ENCODE results near the gene GAPT. TPM values are rescaled to one million over a fixed set of nuclear protein-coding genes. Genes with fewer than 3 reads are reported as not detected.

The GAPT gene
- total RNA-seq, 1 experiment from 2014 or later = not detected

DNA sequence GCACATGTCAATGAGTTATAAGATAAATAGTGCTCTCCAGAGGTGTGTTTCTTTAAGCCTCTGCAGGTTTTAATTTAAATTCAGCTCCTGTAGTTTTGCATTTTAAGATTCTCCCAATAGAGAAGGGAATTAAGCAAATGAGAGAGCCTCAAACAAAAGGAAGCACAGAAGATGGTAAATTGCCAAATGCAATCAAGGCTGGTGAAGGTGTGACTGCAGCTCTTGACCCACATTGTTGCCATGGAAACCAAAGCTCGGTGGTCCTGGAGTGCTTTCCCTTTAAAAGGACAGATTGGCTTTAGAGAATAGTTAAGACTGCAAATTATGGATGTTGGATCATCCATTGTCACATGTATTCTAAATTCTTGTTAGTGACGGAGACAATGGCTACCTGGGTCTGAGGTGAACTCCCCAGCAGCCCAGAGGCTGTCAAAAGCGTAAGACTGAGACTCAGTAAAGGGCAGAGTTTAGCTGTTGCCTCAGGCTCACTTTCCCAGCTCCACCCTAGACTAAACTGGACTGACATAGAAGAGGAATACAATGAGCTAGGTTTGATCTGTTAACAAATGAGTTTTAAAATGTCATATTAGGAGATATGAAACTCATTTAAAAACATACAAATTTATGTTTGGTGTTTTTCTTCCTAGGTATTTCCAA lies 12.3 kb downstream of the GAPT start:
- H3K4me1 ChIP-seq (ENCODE audit: insufficient read depth, low read length) = no peaks in the 10 kb centered on the region
- H3K79me2 ChIP-seq (ENCODE audit: low read length) = no peaks in the 10 kb centered on the region
- no peak for ATAC-seq
- no peaks in the 10 kb centered on the region for H4K20me1 ChIP-seq (ENCODE audit: low read length)
- no peak overlapping the region for H3K4me2 ChIP-seq (ENCODE audit: low read length)
- no peak overlapping the region for H3K4me3 ChIP-seq (ENCODE audit: low read length)
- no peak overlapping the region for H2AFZ ChIP-seq (ENCODE audit: low read length)
- DNase-seq = no peak
- ChIA-PET POLR2A (ENCODE audit: unreplicated experiment) (no interaction called here), CTCF (no interaction called here)
- H3K9ac ChIP-seq (ENCODE audit: low read length) = no peak overlapping the region
- no peaks in the 10 kb centered on the region for H3K9me2 ChIP-seq (replicated peaks; ENCODE audit: low read length)
- no peaks in the 10 kb centered on the region for H3K36me3 ChIP-seq (ENCODE audit: low read depth, low read length)
- intact Hi-C loops (cut with micrococcal nuclease) = no loop called here
- no peaks in the 10 kb centered on the region for H3K9me3 ChIP-seq (ENCODE audit: low read length)
- H3K27ac ChIP-seq (ENCODE audit: low read length) = no peak overlapping the region
- no TSS peak for BruUV-seq (replicated peaks)
- no peaks in the 10 kb centered on the region for H3F3A ChIP-seq (ENCODE audit: low read length, unreplicated experiment)
- TF ChIP-seq, protein P1, sequence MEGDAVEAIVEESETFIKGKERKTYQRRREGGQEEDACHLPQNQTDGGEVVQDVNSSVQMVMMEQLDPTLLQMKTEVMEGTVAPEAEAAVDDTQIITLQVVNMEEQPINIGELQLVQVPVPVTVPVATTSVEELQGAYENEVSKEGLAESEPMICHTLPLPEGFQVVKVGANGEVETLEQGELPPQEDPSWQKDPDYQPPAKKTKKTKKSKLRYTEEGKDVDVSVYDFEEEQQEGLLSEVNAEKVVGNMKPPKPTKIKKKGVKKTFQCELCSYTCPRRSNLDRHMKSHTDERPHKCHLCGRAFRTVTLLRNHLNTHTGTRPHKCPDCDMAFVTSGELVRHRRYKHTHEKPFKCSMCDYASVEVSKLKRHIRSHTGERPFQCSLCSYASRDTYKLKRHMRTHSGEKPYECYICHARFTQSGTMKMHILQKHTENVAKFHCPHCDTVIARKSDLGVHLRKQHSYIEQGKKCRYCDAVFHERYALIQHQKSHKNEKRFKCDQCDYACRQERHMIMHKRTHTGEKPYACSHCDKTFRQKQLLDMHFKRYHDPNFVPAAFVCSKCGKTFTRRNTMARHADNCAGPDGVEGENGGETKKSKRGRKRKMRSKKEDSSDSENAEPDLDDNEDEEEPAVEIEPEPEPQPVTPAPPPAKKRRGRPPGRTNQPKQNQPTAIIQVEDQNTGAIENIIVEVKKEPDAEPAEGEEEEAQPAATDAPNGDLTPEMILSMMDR (conservative IDR thresholded peaks at IDR 0.05; ENCODE audit: low read depth, low read length) = no peak
- TF ChIP-seq EZH2phosphoT487 (IDR thresholded peaks at IDR 0.05; ENCODE audit: borderline replicate concordance, low read length) (no peak), EZH2 (IDR thresholded peaks at IDR 0.05; ENCODE audit: low read length, unreplicated experiment) (no peak)
- peaks cover 28% of the 10 kb centered on the region for H3K27me3 ChIP-seq (ENCODE audit: low read length)

GRCh38 chr5:58504766-58505165 lies 13.5 kb downstream of the GAPT start:
- no peaks in the 10 kb centered on the region for H3K36me3 ChIP-seq (ENCODE audit: low read depth, low read length)
- no peak for ATAC-seq
- no peak for DNase-seq
- CTCF ChIA-PET = no interaction called here
- H3K4me2 ChIP-seq (ENCODE audit: low read length) = no peak overlapping the region
- no TSS peak for BruUV-seq (replicated peaks)
- no peaks in the 10 kb centered on the region for H3K4me1 ChIP-seq (ENCODE audit: insufficient read depth, low read length)
- H3K27me3 ChIP-seq (ENCODE audit: low read length) = peaks cover 31% of the 10 kb centered on the region
- TF ChIP-seq EZH2 (IDR thresholded peaks at IDR 0.05; ENCODE audit: low read length, unreplicated experiment) (no peak), EZH2phosphoT487 (IDR thresholded peaks at IDR 0.05; ENCODE audit: borderline replicate concordance, low read length) (no peak)
- TF ChIP-seq, protein P1 (conservative IDR thresholded peaks at IDR 0.05; ENCODE audit: low read depth, low read length) = no peak
- POLR2A ChIA-PET (ENCODE audit: unreplicated experiment) = no interaction called here
- no peaks in the 10 kb centered on the region for H3K79me2 ChIP-seq (ENCODE audit: low read length)
- no peaks in the 10 kb centered on the region for H3F3A ChIP-seq (ENCODE audit: low read length, unreplicated experiment)
- H3K4me3 ChIP-seq (ENCODE audit: low read length) = no peak overlapping the region
- no peaks in the 10 kb centered on the region for H4K20me1 ChIP-seq (ENCODE audit: low read length)
- intact Hi-C loops (cut with micrococcal nuclease) = no loop called here
- H3K9me2 ChIP-seq (replicated peaks; ENCODE audit: low read length) = no peaks in the 10 kb centered on the region
- no peaks in the 10 kb centered on the region for H3K9me3 ChIP-seq (ENCODE audit: low read length)
- no peak overlapping the region for H2AFZ ChIP-seq (ENCODE audit: low read length)
- H3K9ac ChIP-seq (ENCODE audit: low read length) = no peak overlapping the region
- H3K27ac ChIP-seq (ENCODE audit: low read length) = no peak overlapping the region

DNA sequence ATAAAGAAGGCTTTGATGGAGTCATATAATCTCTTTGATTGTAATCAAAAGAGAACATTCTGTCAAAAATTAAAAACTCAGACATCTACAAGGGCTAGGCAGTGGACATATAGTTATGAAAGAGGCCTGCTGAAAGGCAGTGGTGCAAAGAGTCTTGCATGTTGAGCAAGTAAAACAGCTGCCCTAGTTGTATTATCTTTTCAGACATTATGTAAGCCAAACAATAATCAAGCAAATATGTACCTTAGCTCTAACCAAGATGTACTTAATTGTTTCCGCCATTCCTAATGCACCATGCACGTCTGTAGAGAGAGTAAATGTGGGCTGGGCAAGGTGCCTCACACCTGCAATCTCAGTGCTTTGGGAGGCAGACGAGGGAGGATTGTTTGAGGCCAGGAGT lies 14.3 kb downstream of the GAPT start:
- H3K4me2 ChIP-seq (ENCODE audit: low read length) = no peak overlapping the region
- H3K27me3 ChIP-seq (ENCODE audit: low read length) = peaks cover 33% of the 10 kb centered on the region
- no peaks in the 10 kb centered on the region for H4K20me1 ChIP-seq (ENCODE audit: low read length)
- intact Hi-C loops (cut with micrococcal nuclease) = no loop called here
- no peaks in the 10 kb centered on the region for H3K9me2 ChIP-seq (replicated peaks; ENCODE audit: low read length)
- no peaks in the 10 kb centered on the region for H3K36me3 ChIP-seq (ENCODE audit: low read depth, low read length)
- TF ChIP-seq, protein P1 (conservative IDR thresholded peaks at IDR 0.05; ENCODE audit: low read depth, low read length) = no peak
- TF ChIP-seq EZH2 (IDR thresholded peaks at IDR 0.05; ENCODE audit: low read length, unreplicated experiment) (no peak), EZH2phosphoT487 (IDR thresholded peaks at IDR 0.05; ENCODE audit: borderline replicate concordance, low read length) (no peak)
- H3K4me3 ChIP-seq (ENCODE audit: low read length) = no peak overlapping the region
- H3K4me1 ChIP-seq (ENCODE audit: insufficient read depth, low read length) = no peaks in the 10 kb centered on the region
- no peak overlapping the region for H2AFZ ChIP-seq (ENCODE audit: low read length)
- BruUV-seq (replicated peaks) = no TSS peak
- no peak overlapping the region for H3K27ac ChIP-seq (ENCODE audit: low read length)
- no peaks in the 10 kb centered on the region for H3F3A ChIP-seq (ENCODE audit: low read length, unreplicated experiment)
- no peaks in the 10 kb centered on the region for H3K79me2 ChIP-seq (ENCODE audit: low read length)
- H3K9ac ChIP-seq (ENCODE audit: low read length) = no peak overlapping the region
- no peak for DNase-seq
- ChIA-PET CTCF (no interaction called here), POLR2A (ENCODE audit: unreplicated experiment) (no interaction called here)
- no peak for ATAC-seq
- H3K9me3 ChIP-seq (ENCODE audit: low read length) = no peaks in the 10 kb centered on the region
